B cell (primary cell): ENCODE measurements around the gene LRRC14B. TPM values are rescaled to one million over a fixed set of nuclear protein-coding genes. Genes with fewer than 3 reads are reported as not detected.

Experiments
- ATAC-seq: fragments of 200-7000 bp; cut with Tn5 transposase; one replicate; pipeline ENCODE4 v1.10.0; 2021; ENCODE audit warnings: low read depth, mild to moderate bottlenecking, moderate number of reproducible peaks, moderate library complexity
- CTCF ChIA-PET: fragments of 350-600 bp; sonication (Branson Sonifier 250); formaldehyde crosslinking; loops from one replicate; lab custom pipeline; 2021; ENCODE audit warnings: antibody characterized with exemption, inconsistent platforms; lab: Charles Lee
- POLR2A ChIA-PET: fragments of 350-600 bp; sonication (Branson Sonifier 250); formaldehyde crosslinking; loops from one replicate; lab custom pipeline; 2021; ENCODE audit warnings: antibody characterized with exemption; lab: Charles Lee
- DNase-seq: peaks from one replicate; pipeline ENCODE4 v3.0.0; 2013
- H2AFZ ChIP-seq: 2 replicates; pipeline ENCODE4 v1.6.1; 2012; ENCODE audit warnings: mild to moderate bottlenecking, low read depth, low read length; ENCODE audit not compliant: insufficient read depth, poor library complexity, severe bottlenecking
- H3K27ac ChIP-seq, 2 donors: 1 replicate in 1 of 2; 2 replicates in 1 of 2; pipeline ENCODE4 v1.5.1; 2012 to 2013; ENCODE audit warnings: low read length in 2 of 2, mild to moderate bottlenecking in 2 of 2, moderate library complexity in 1 of 2
- H3K27me3 ChIP-seq, 4 experiments: fragments of 200-600 bp in 1 of 4; sonication (generic) in 1 of 4; replicated peaks in 1 of 4; 1 replicate in 2 of 4; 2 replicates in 2 of 4; pipeline versions ENCODE4 v1.6.1 to v1.7.0; 2013 to 2016; ENCODE audit warnings: low read length in 3 of 4, mild to moderate bottlenecking in 2 of 4, mixed read lengths in 1 of 4, moderate library complexity in 1 of 4; ENCODE audit not compliant: insufficient read depth in 4 of 4, control insufficient read depth in 3 of 4; ENCODE audit errors: control extremely low read depth in 1 of 4
- H3K36me3 ChIP-seq, 2 experiments: replicated peaks in 1 of 2; 1 replicate in 1 of 2; 2 replicates in 1 of 2; pipeline versions ENCODE4 v1.6.1 to v1.7.1; 2013; ENCODE audit warnings: low read length in 1 of 2; ENCODE audit not compliant: insufficient read depth in 2 of 2, control insufficient read depth in 1 of 2; ENCODE audit errors: control extremely low read depth in 1 of 2, extremely low read depth in 1 of 2
- H3K4me1 ChIP-seq, 2 donors: fragments of 200-600 bp in 1 of 2; sonication (generic) in 1 of 2; 1 replicate in 1 of 2; 2 replicates in 1 of 2; pipeline versions ENCODE4 v1.5.1 to v1.6.1; 2013 to 2017; ENCODE audit warnings: low read length in 2 of 2; ENCODE audit not compliant: control insufficient read depth in 2 of 2, insufficient read depth in 2 of 2
- H3K4me2 ChIP-seq: replicated peaks from 2 replicates; pipeline ENCODE3; 2012; ENCODE audit warnings: mild to moderate bottlenecking, low read depth, low read length; ENCODE audit not compliant: poor library complexity, severe bottlenecking
- H3K4me3 ChIP-seq, 5 experiments: fragments of 200-600 bp in 1 of 5; sonication (generic) in 1 of 5; 1 replicate in 3 of 5; 2 replicates in 2 of 5; pipeline versions ENCODE4 v1.5.1 to v1.7.0; 2011 to 2016; ENCODE audit warnings: low read length in 4 of 5, mild to moderate bottlenecking in 4 of 5, low read depth in 2 of 5, control low read depth in 1 of 5, moderate library complexity in 1 of 5; ENCODE audit not compliant: insufficient read depth in 1 of 5; ENCODE audit errors: control extremely low read depth in 1 of 5, extremely low read depth in 1 of 5
- H3K79me2 ChIP-seq: fragments of 200-600 bp; sonication (generic); one replicate; pipeline ENCODE4 v1.6.0; 2016; ENCODE audit warnings: low read length; ENCODE audit not compliant: control insufficient read depth, insufficient read depth
- H3K9ac ChIP-seq: fragments of 200-600 bp; sonication (generic); 2 replicates; pipeline ENCODE4 v1.6.1; 2017; ENCODE audit warnings: mild to moderate bottlenecking, low read length, moderate library complexity
- H3K9me3 ChIP-seq, 3 donors: one replicate each; pipeline versions ENCODE4 v1.6.1 to v1.7.1; 2013; ENCODE audit warnings: low read length in 2 of 3; ENCODE audit not compliant: control insufficient read depth in 2 of 3, insufficient read depth in 1 of 3; ENCODE audit errors: control extremely low read depth in 1 of 3
- H4K20me1 ChIP-seq: 2 replicates; pipeline ENCODE4 v1.6.0; 2012; ENCODE audit warnings: mild to moderate bottlenecking, low read length; ENCODE audit not compliant: insufficient read depth, control insufficient read depth, poor library complexity, severe bottlenecking
- H3K27ac Mint-ChIP-seq: one replicate; pipeline ENCODE4 v1.8.0; 2021; ENCODE audit warnings: mixed read lengths
- H3K27me3 Mint-ChIP-seq: one replicate; pipeline ENCODE4 v1.8.0; 2021; ENCODE audit warnings: mixed read lengths
- H3K4me1 Mint-ChIP-seq: one replicate; pipeline ENCODE4 v1.8.0; 2021; ENCODE audit warnings: mixed read lengths
- H3K4me3 Mint-ChIP-seq: one replicate; pipeline ENCODE4 v1.8.0; 2021; ENCODE audit warnings: mixed read lengths
- H3K9me3 Mint-ChIP-seq: one replicate; pipeline ENCODE4 v1.8.0; 2022; ENCODE audit warnings: mixed read lengths; ENCODE audit not compliant: insufficient read depth
- EZH2 ChIP-seq: IDR thresholded peaks from 2 replicates; pipeline ENCODE4 v1.6.1; 2012; ENCODE audit warnings: borderline replicate concordance, low read depth, mild to moderate bottlenecking, moderate library complexity, low read length; ENCODE audit not compliant: insufficient read depth, poor library complexity, severe bottlenecking
- WGBS: methylation state at CpG from one replicate; pipeline ENCODE4 v1.1.5; 2013; ENCODE audit warnings: missing lambda C conversion rate; ENCODE audit not compliant: insufficient coverage; 5-methylcytosine and 5-hydroxymethylcytosine counted together
- intact Hi-C: fragments of 100-400 bp; cut with micrococcal nuclease; formaldehyde crosslinking; loops from one replicate; pipeline ENCODE4 v1.10.0; 2022
- polyA plus RNA-seq: library from polyadenylated mRNA; depleted of rRNA; stranded (reverse); fragments of >200 nt; gene quantifications from 2 replicates; pipeline ENCODE4 v1.2.3, GENCODE V29; 2012
- total RNA-seq, 2 donors: library from RNA; stranded (reverse); fragments of 120-200 nt in 1 of 2; gene quantifications; 1 replicate in 1 of 2; 2 replicates in 1 of 2; pipeline versions ENCODE4 v1.2.3 to v1.2.4, GENCODE V29; 2013 to 2022
- TF ChIP-seq, protein P1 (sequence below): fragments of 200-600 bp; IDR thresholded peaks from one replicate; pipeline ENCODE4 v1.8.0; 2022; ENCODE audit warnings: antibody characterized with exemption, mild to moderate bottlenecking

Gene LRRC14B
- total and polyA plus RNA-seq, 2 donors (not counting 1 experiment from before 2014, with no cell fraction given): 0.06 TPM; not detected in 1

DNA sequence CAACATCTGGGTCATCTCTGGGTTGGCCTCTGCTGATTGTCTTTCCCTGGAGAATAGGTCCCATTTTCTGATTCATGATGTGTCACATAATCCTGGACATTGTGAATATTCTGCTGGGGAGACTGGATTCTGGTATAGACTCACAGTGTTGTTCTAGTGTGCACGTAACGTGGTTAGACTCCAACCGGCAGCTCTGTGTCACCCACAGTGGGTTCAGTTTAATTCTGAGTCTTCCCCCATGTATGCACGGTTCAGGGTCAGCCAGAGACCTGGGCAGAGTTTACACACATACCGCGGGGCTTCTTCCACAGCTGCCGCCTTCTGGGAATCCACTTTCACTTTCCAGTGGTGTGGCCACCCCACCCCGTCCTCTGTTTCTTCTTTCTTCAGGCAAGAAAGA is 38.0 kb upstream of the LRRC14B start:
- ChIA-PET POLR2A (no interaction called here), CTCF (no interaction called here)
- H3K4me1 ChIP-seq: no peaks in the 10 kb centered on the region
- Mint-ChIP-seq H3K4me1 (no peaks in the 10 kb centered on the region), H3K4me3 (no peak overlapping the region), H3K27me3 (peaks cover 2% of the 10 kb centered on the region), H3K27ac (no peak overlapping the region), H3K9me3 (peaks cover 3% of the 10 kb centered on the region)
- H2AFZ ChIP-seq: no peak overlapping the region
- H3K79me2 ChIP-seq: no peaks in the 10 kb centered on the region
- no peak overlapping the region for H3K4me3 ChIP-seq
- 89% methylated on average over 6 of the region's 8 CpGs for WGBS
- H3K27ac ChIP-seq: no peak overlapping the region
- H3K4me2 ChIP-seq: no peak overlapping the region
- no peaks in the 10 kb centered on the region for H4K20me1 ChIP-seq
- no peaks in the 10 kb centered on the region for H3K27me3 ChIP-seq
- no peak for DNase-seq
- intact Hi-C loops: no loop called here
- ATAC-seq: no peak
- peaks cover 0 to 4% (median 0%) of the 10 kb centered on the region in 3 donors for H3K9me3 ChIP-seq
- no peaks in the 10 kb centered on the region for H3K36me3 ChIP-seq
- TF ChIP-seq EZH2: no peak
- TF ChIP-seq, protein P1, sequence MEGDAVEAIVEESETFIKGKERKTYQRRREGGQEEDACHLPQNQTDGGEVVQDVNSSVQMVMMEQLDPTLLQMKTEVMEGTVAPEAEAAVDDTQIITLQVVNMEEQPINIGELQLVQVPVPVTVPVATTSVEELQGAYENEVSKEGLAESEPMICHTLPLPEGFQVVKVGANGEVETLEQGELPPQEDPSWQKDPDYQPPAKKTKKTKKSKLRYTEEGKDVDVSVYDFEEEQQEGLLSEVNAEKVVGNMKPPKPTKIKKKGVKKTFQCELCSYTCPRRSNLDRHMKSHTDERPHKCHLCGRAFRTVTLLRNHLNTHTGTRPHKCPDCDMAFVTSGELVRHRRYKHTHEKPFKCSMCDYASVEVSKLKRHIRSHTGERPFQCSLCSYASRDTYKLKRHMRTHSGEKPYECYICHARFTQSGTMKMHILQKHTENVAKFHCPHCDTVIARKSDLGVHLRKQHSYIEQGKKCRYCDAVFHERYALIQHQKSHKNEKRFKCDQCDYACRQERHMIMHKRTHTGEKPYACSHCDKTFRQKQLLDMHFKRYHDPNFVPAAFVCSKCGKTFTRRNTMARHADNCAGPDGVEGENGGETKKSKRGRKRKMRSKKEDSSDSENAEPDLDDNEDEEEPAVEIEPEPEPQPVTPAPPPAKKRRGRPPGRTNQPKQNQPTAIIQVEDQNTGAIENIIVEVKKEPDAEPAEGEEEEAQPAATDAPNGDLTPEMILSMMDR: no peak
- no peak overlapping the region for H3K9ac ChIP-seq

DNA sequence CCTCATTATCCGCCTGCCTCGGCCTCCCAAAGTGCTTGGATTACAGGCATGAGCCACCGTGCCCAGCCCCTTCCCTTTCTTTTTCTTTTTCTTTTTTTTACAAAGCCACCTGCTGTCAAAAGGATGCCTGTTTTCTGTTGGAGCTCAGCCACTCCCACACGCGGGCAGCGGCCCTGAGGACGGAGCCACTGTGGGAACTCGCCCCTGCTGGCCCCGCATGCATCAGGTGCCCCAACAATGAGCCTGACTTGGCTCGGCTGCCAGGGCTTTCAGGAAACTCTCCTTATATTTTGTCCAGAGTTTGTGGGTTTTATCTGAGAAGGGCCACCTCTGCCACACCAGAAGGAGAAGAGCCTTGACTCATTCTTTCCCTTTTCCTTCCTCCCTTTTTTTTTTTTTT is 37.1 kb upstream of the LRRC14B start:
- CTCF ChIA-PET: no interaction called here
- no peaks in the 10 kb centered on the region for H3K4me1 ChIP-seq

More for the DNA sequence above, 37.1 kb upstream of the LRRC14B start:
- Histone ChIP-seq H4K20me1 (no peaks in the 10 kb centered on the region), H3K27ac (no peak overlapping the region), H3K4me3 (no peak overlapping the region), H3K27me3 (no peaks in the 10 kb centered on the region), H3K9me3 (peaks cover 0 to 2% (median 0%) of the 10 kb centered on the region in 3 donors), H3K79me2 (no peaks in the 10 kb centered on the region), H3K9ac (no peak overlapping the region), H3K4me2 (no peak overlapping the region), H3K36me3 (no peaks in the 10 kb centered on the region), H2AFZ (no peak overlapping the region)
- TF ChIP-seq EZH2: no peak
- TF ChIP-seq, protein P1: no peak
- WGBS: 91% methylated on average over 10 of the region's 10 CpGs
- H3K27ac Mint-ChIP-seq: no peak overlapping the region
- H3K4me3 Mint-ChIP-seq: no peak overlapping the region
- no peaks in the 10 kb centered on the region for H3K4me1 Mint-ChIP-seq
- ATAC-seq (no peak), DNase-seq (no peak)
- H3K27me3 Mint-ChIP-seq: peaks cover 3% of the 10 kb centered on the region
- H3K9me3 Mint-ChIP-seq: peaks cover 2% of the 10 kb centered on the region
- POLR2A ChIA-PET: no interaction called here
- intact Hi-C loops: no loop called here
